Measurements from ENCODE around the gene ZNF205.

The ZNF205 gene

GRCh38 chr16:3121851-3122467 lies 9.6 kb downstream of the ZNF205 start:
- Histone ChIP-seq H3K4me1 (ENCODE audit: control insufficient read depth, insufficient read depth, low read length) (peaks cover 1% of the 10 kb centered on the region; the same call in 1 of the 2 replicates), H3K4me3 (ENCODE audit: low read length) (no peak overlapping the region), H3K27me3 (ENCODE audit: control insufficient read depth, insufficient read depth, low read length) (no peaks in the 10 kb centered on the region), H3K36me3 (ENCODE audit: control insufficient read depth, insufficient read depth, low read length) (peaks cover 17% of the 10 kb centered on the region), H3K9me3 (ENCODE audit: control insufficient read depth, insufficient read depth, low read length) (no peaks in the 10 kb centered on the region), H3K27ac (ENCODE audit: low read length) (no peak overlapping the region)
- DNase-seq (ENCODE audit: low read depth, low spot score): no peak
- WGBS (ENCODE audit: insufficient coverage, insufficient read length): no CpG with 5 or more reads among the region's 7 CpGs

GRCh38 chr16:3122926-3123570 lies 10.7 kb downstream of the ZNF205 start:
- no peaks in the 10 kb centered on the region for H3K27me3 ChIP-seq (ENCODE audit: control insufficient read depth, insufficient read depth, low read length)
- H3K9me3 ChIP-seq (ENCODE audit: control insufficient read depth, insufficient read depth, low read length): no peaks in the 10 kb centered on the region
- WGBS (ENCODE audit: insufficient coverage, insufficient read length): no CpG with 5 or more reads among the region's 8 CpGs
- no peak overlapping the region for H3K4me3 ChIP-seq (ENCODE audit: low read length)
- DNase-seq (ENCODE audit: low read depth, low spot score): no peak
- H3K27ac ChIP-seq (ENCODE audit: low read length): no peak overlapping the region
- peaks cover 16% of the 10 kb centered on the region for H3K36me3 ChIP-seq (ENCODE audit: control insufficient read depth, insufficient read depth, low read length)
- H3K4me1 ChIP-seq (ENCODE audit: control insufficient read depth, insufficient read depth, low read length): peaks cover 2% of the 10 kb centered on the region

- H3K27ac ChIP-seq (ENCODE audit: low read length): no peak overlapping the region
- no peaks in the 10 kb centered on the region for H3K27me3 ChIP-seq (ENCODE audit: control insufficient read depth, insufficient read depth, low read length)
- H3K36me3 ChIP-seq (ENCODE audit: control insufficient read depth, insufficient read depth, low read length): peaks cover 9% of the 10 kb centered on the region
- no CpG with 5 or more reads among the region's 72 CpGs for WGBS (ENCODE audit: insufficient coverage, insufficient read length)
- no peaks in the 10 kb centered on the region for H3K9me3 ChIP-seq (ENCODE audit: control insufficient read depth, insufficient read depth, low read length)
- peak; percentile 88 for DNase-seq (ENCODE audit: low read depth, low spot score)
- H3K4me1 ChIP-seq (ENCODE audit: control insufficient read depth, insufficient read depth, low read length): peaks cover 4% of the 10 kb centered on the region
- peak overlapping the region; percentile 47; the same call in 1 of the 2 replicates for H3K4me3 ChIP-seq (ENCODE audit: low read length)
These were observed 11.8 kb downstream of the ZNF205 start for GRCh38 chr16:3123986-3124886.

- peaks cover 5% of the 10 kb centered on the region for H3K4me1 ChIP-seq (ENCODE audit: control insufficient read depth, insufficient read depth, low read length)
- no CpG with 5 or more reads among the region's 6 CpGs for WGBS (ENCODE audit: insufficient coverage, insufficient read length)
- no peak overlapping the region for H3K27ac ChIP-seq (ENCODE audit: low read length)
- no peaks in the 10 kb centered on the region for H3K9me3 ChIP-seq (ENCODE audit: control insufficient read depth, insufficient read depth, low read length)
- H3K36me3 ChIP-seq (ENCODE audit: control insufficient read depth, insufficient read depth, low read length): no peaks in the 10 kb centered on the region; the same call in 1 of the 2 replicates
- no peak overlapping the region for H3K4me3 ChIP-seq (ENCODE audit: low read length)
- no peaks in the 10 kb centered on the region for H3K27me3 ChIP-seq (ENCODE audit: control insufficient read depth, insufficient read depth, low read length)
- no peak for DNase-seq (ENCODE audit: low read depth, low spot score)
These were observed 15.4 kb downstream of the ZNF205 start for GRCh38 chr16:3127745-3128144.

- Histone ChIP-seq H3K4me3 (ENCODE audit: low read length) (no peak overlapping the region), H3K4me1 (ENCODE audit: control insufficient read depth, insufficient read depth, low read length) (peaks cover 5% of the 10 kb centered on the region), H3K36me3 (ENCODE audit: control insufficient read depth, insufficient read depth, low read length) (no peaks in the 10 kb centered on the region; the same call in 1 of the 2 replicates), H3K27ac (ENCODE audit: low read length) (no peak overlapping the region), H3K27me3 (ENCODE audit: control insufficient read depth, insufficient read depth, low read length) (no peaks in the 10 kb centered on the region), H3K9me3 (ENCODE audit: control insufficient read depth, insufficient read depth, low read length) (no peaks in the 10 kb centered on the region)
- no peak for DNase-seq (ENCODE audit: low read depth, low spot score)
- WGBS (ENCODE audit: insufficient coverage, insufficient read length): no CpG with 5 or more reads among the region's 28 CpGs
These were observed 17.0 kb downstream of the ZNF205 start for GRCh38 chr16:3129137-3130131.

GRCh38 chr16:3131755-3132377 lies 19.5 kb downstream of the ZNF205 start:
- H3K4me3 ChIP-seq (ENCODE audit: low read length): no peak overlapping the region
- WGBS (ENCODE audit: insufficient coverage, insufficient read length): no CpG with 5 or more reads among the region's 12 CpGs
- no peaks in the 10 kb centered on the region; the same call in 1 of the 2 replicates for H3K36me3 ChIP-seq (ENCODE audit: control insufficient read depth, insufficient read depth, low read length)
- peaks cover 5% of the 10 kb centered on the region for H3K4me1 ChIP-seq (ENCODE audit: control insufficient read depth, insufficient read depth, low read length)
- no peak overlapping the region for H3K27ac ChIP-seq (ENCODE audit: low read length)
- DNase-seq (ENCODE audit: low read depth, low spot score): no peak
- H3K9me3 ChIP-seq (ENCODE audit: control insufficient read depth, insufficient read depth, low read length): no peaks in the 10 kb centered on the region
- no peaks in the 10 kb centered on the region for H3K27me3 ChIP-seq (ENCODE audit: control insufficient read depth, insufficient read depth, low read length)

GRCh38 chr16:3133844-3134243 lies 21.5 kb downstream of the ZNF205 start:
- no peaks in the 10 kb centered on the region; the same call in 1 of the 2 replicates for H3K36me3 ChIP-seq (ENCODE audit: control insufficient read depth, insufficient read depth, low read length)
- H3K4me3 ChIP-seq (ENCODE audit: low read length): peak overlapping the region; percentile 71
- no peak overlapping the region for H3K27ac ChIP-seq (ENCODE audit: low read length)
- DNase-seq (ENCODE audit: low read depth, low spot score): no peak
- H3K4me1 ChIP-seq (ENCODE audit: control insufficient read depth, insufficient read depth, low read length): peaks cover 3% of the 10 kb centered on the region; the same call in 1 of the 2 replicates
- no CpG with 5 or more reads among the region's 7 CpGs for WGBS (ENCODE audit: insufficient coverage, insufficient read length)
- no peaks in the 10 kb centered on the region for H3K27me3 ChIP-seq (ENCODE audit: control insufficient read depth, insufficient read depth, low read length)
- no peaks in the 10 kb centered on the region for H3K9me3 ChIP-seq (ENCODE audit: control insufficient read depth, insufficient read depth, low read length)

- Histone ChIP-seq H3K27ac (ENCODE audit: low read length) (no peak within 1 kb of the TSS), H3K36me3 (ENCODE audit: control insufficient read depth, insufficient read depth, low read length) (no peaks in the 10 kb centered on the region), H3K4me1 (ENCODE audit: control insufficient read depth, insufficient read depth, low read length) (no peaks in the 10 kb centered on the region), H3K9me3 (ENCODE audit: control insufficient read depth, insufficient read depth, low read length) (no peaks in the 10 kb centered on the region), H3K4me3 (ENCODE audit: low read length) (peak within 1 kb of the TSS; percentile 73), H3K27me3 (ENCODE audit: control insufficient read depth, insufficient read depth, low read length) (no peaks in the 10 kb centered on the region)
- peak; percentile 94 for DNase-seq (ENCODE audit: low read depth, low spot score)
- WGBS (ENCODE audit: insufficient coverage, insufficient read length): no CpG with 5 or more reads among the region's 63 CpGs
These were observed 22.1 kb downstream of the ZNF205 start, which contains the start of gene ZNF213 for GRCh38 chr16:3134338-3135125. ZNF213 (plus strand) TSS chr16:3135029; CDS start chr16:3137281, 2,252 bp downstream.

All from iPS DF 6.9 (cell line).